HEK293 (cell line): ENCODE data around the gene TAS2R39.

Experiments used
- CTCF ChIP-seq: fragments of 450-650 bp; formaldehyde crosslinking; IDR thresholded peaks from 2 replicates; pipeline ENCODE4 v1.5.1; 2016; ENCODE audit warnings: missing biosample characterization, missing genetic modification characterization
- ELK4 ChIP-seq: IDR thresholded peaks from 2 replicates; pipeline ENCODE4 v1.6.1; 2011; ENCODE audit warnings: mild to moderate bottlenecking, low read depth, low read length, borderline replicate concordance
- IKZF3 ChIP-seq: fragments of 450-650 bp; IDR thresholded peaks from 2 replicates; pipeline ENCODE4 v1.5.0; 2018; ENCODE audit warnings: missing biosample characterization, mild to moderate bottlenecking, missing genetic modification characterization, moderate library complexity
- PRDM6 ChIP-seq: fragments of 450-650 bp; formaldehyde crosslinking; IDR thresholded peaks from 2 replicates; pipeline ENCODE4 v1.5.1; 2017; ENCODE audit warnings: missing biosample characterization, missing genetic modification characterization
- SCRT2 ChIP-seq: fragments of 450-650 bp; formaldehyde crosslinking; IDR thresholded peaks from 2 replicates; pipeline ENCODE4 v1.5.1; 2016; ENCODE audit warnings: missing biosample characterization, missing genetic modification characterization
- SETDB1 ChIP-seq: IDR thresholded peaks from one replicate; pipeline ENCODE4 v1.6.1; 2017; ENCODE audit warnings: mild to moderate bottlenecking, low read length, moderate library complexity, mixed read lengths; ENCODE audit not compliant: insufficient read length
- ZBTB10 ChIP-seq: fragments of 450-650 bp; formaldehyde crosslinking; IDR thresholded peaks from 2 replicates; pipeline ENCODE4 v1.5.1; 2016; ENCODE audit warnings: missing biosample characterization, missing genetic modification characterization
- ZBTB44 ChIP-seq: fragments of 450-650 bp; IDR thresholded peaks from 2 replicates; pipeline ENCODE4 v1.5.1; 2018; ENCODE audit warnings: missing biosample characterization, mild to moderate bottlenecking, missing genetic modification characterization
- ZBTB8A ChIP-seq: fragments of 450-650 bp; formaldehyde crosslinking; IDR thresholded peaks from 2 replicates; pipeline ENCODE4 v1.5.1; 2016; ENCODE audit warnings: missing biosample characterization, missing genetic modification characterization
- ZEB2 ChIP-seq: fragments of 450-650 bp; formaldehyde crosslinking; IDR thresholded peaks from 2 replicates; pipeline ENCODE4 v1.5.1; 2016; ENCODE audit warnings: missing biosample characterization, missing genetic modification characterization
- ZNF169 ChIP-seq: fragments of 450-650 bp; formaldehyde crosslinking; IDR thresholded peaks from 2 replicates; pipeline ENCODE4 v1.5.1; 2016; ENCODE audit warnings: missing biosample characterization, missing genetic modification characterization
- ZNF274 ChIP-seq, 2 experiments: fragments of 200-500 bp in 1 of 2; fragments of 450-650 bp in 1 of 2; sonication (Bioruptor generic) in 1 of 2; formaldehyde crosslinking in 1 of 2; IDR thresholded peaks; 2 replicates each; pipeline versions ENCODE4 v1.5.1 to v1.6.1; 2014 to 2016; ENCODE audit warnings: borderline replicate concordance in 1 of 2, inconsistent platforms in 1 of 2, low read length in 1 of 2, missing biosample characterization in 1 of 2, missing genetic modification characterization in 1 of 2
- ZNF335 ChIP-seq: fragments of 450-650 bp; formaldehyde crosslinking; conservative IDR thresholded peaks from 2 replicates; pipeline ENCODE4 v1.5.1; 2016; ENCODE audit warnings: missing biosample characterization, missing genetic modification characterization
- ZNF549 ChIP-seq: fragments of 450-650 bp; IDR thresholded peaks from 2 replicates; pipeline ENCODE4 v1.5.1; 2018; ENCODE audit warnings: missing biosample characterization, missing genetic modification characterization, mild to moderate bottlenecking, inconsistent platforms, moderate library complexity

GRCh38 chr7:143222782-143223181 is 39.6 kb downstream of the TAS2R39 start:
- TF ChIP-seq ZNF274 (IDR thresholded peaks at IDR 0.05; ENCODE audit: low read length) (no peak), ZNF274 (tag by site-specific recombination; IDR thresholded peaks at IDR 0.05; ENCODE audit: borderline replicate concordance) (no peak), ZNF335 (no peak), SETDB1 (no peak), ZNF169 (no peak), ZNF549 (tag by site-specific recombination) (no peak), ZBTB8A (tag by site-specific recombination) (no peak), ZBTB44 (tag by site-specific recombination) (no peak), CTCF (tag by site-specific recombination) (no peak), ZEB2 (tag by site-specific recombination) (no peak), IKZF3 (no peak), PRDM6 (no peak), SCRT2 (tag by site-specific recombination) (no peak), ELK4 (no peak), ZBTB10 (tag by site-specific recombination) (no peak)
